Stimulated activated CD8-positive, alpha-beta memory T cell treated with anti-CD3 and anti-CD28 coated beads, Interleukin-2, amount 100 ng/mL, for 1 hour (primary cell): ENCODE results near the gene CHD6.

ENCODE experiments used
- DNase-seq, 2 donors: peaks; one replicate each; pipeline ENCODE4 v3.0.0-alpha.2; 2020; ENCODE audit warnings: low read depth in 2 of 2

Gene CHD6

GRCh38 chr20:41394081-41394480 lies 224.1 kb downstream of the CHD6 start:
- no peak for DNase-seq

- DNase-seq, result no peak
Observed at GRCh38 chr20:41393705-41394066, 224.5 kb downstream of the CHD6 start.

GRCh38 chr20:41392871-41393704 lies 225.1 kb downstream of the CHD6 start:
- DNase-seq, result no peak

GRCh38 chr20:41392295-41392694 lies 225.9 kb downstream of the CHD6 start:
- DNase-seq, result no peak

GRCh38 chr20:41391587-41392001 lies 226.6 kb downstream of the CHD6 start:
- no peak for DNase-seq

- no peak for DNase-seq
Observed at GRCh38 chr20:41390889-41391288, 227.3 kb downstream of the CHD6 start.

- DNase-seq, result no peak
Observed at GRCh38 chr20:41387444-41387851, 230.7 kb downstream of the CHD6 start.

- DNase-seq, result no peak
Observed at GRCh38 chr20:41386502-41387427, 231.4 kb downstream of the CHD6 start.

- DNase-seq, result no peak
Observed at GRCh38 chr20:41382791-41383305, 235.3 kb downstream of the CHD6 start.

GRCh38 chr20:41380551-41381193 lies 237.5 kb downstream of the CHD6 start:
- no peak for DNase-seq

- DNase-seq, result no peak
Observed at GRCh38 chr20:41379551-41379950, 238.6 kb downstream of the CHD6 start.

- no peak for DNase-seq
Observed at GRCh38 chr20:41377275-41377674, 240.9 kb downstream of the CHD6 start.

- no peak for DNase-seq
Observed at GRCh38 chr20:41376349-41376748, 241.8 kb downstream of the CHD6 start.

- no peak for DNase-seq
Observed at GRCh38 chr20:41375846-41376245, 242.3 kb downstream of the CHD6 start.

- DNase-seq, result no peak
Observed at GRCh38 chr20:41373931-41374920, 244.0 kb downstream of the CHD6 start.

GRCh38 chr20:41373251-41373783 lies 244.9 kb downstream of the CHD6 start:
- DNase-seq, result no peak

GRCh38 chr20:41371371-41371770 lies 246.8 kb downstream of the CHD6 start:
- no peak for DNase-seq

GRCh38 chr20:41370176-41370575 lies 248.0 kb downstream of the CHD6 start:
- no peak for DNase-seq

GRCh38 chr20:41369673-41370072 lies 248.5 kb downstream of the CHD6 start:
- no peak for DNase-seq

- DNase-seq, result no peak
Observed at GRCh38 chr20:41367956-41368355, 250.2 kb downstream of the CHD6 start.

- no peak for DNase-seq
Observed at GRCh38 chr20:41367393-41367695, 250.8 kb downstream of the CHD6 start.
